Measurements from ENCODE around the gene ZFYVE9. TPM values are rescaled to one million over a fixed set of nuclear protein-coding genes. Genes with fewer than 3 reads are reported as not detected.

The ZFYVE9 gene
- polyA plus RNA-seq, 1 experiment, result 20.7 TPM

- POLR2A ChIA-PET, result no interaction called here
- DNase-seq (ENCODE audit: low read depth, low spot score), result no peak
- H3K27me3 ChIP-seq (ENCODE audit: control insufficient read depth, insufficient read depth, low read length), result peaks cover 5% of the 10 kb centered on the region
- H3K4me3 ChIP-seq (ENCODE audit: low read depth, low read length), result no peak overlapping the region
- H3K9me3 ChIP-seq (ENCODE audit: control insufficient read depth, insufficient read depth, low read length), result no peaks in the 10 kb centered on the region
- H3K27ac ChIP-seq (ENCODE audit: low read depth, low read length), result no peak overlapping the region
- TF ChIP-seq CTCF (IDR thresholded peaks at IDR 0.05; ENCODE audit: low read depth, low read length), result no peak
- CTCF ChIA-PET, result interaction anchor here (1.4 to 3.1 kb wide), 3 partner anchors 12 to 225 kb away, joined by 3 to 15 read pairs (median 4); no protein-coding TSS in a partner anchor
Measured at GRCh38 chr1:52123622-52124021, 18.3 kb upstream of the ZFYVE9 start.

DNA sequence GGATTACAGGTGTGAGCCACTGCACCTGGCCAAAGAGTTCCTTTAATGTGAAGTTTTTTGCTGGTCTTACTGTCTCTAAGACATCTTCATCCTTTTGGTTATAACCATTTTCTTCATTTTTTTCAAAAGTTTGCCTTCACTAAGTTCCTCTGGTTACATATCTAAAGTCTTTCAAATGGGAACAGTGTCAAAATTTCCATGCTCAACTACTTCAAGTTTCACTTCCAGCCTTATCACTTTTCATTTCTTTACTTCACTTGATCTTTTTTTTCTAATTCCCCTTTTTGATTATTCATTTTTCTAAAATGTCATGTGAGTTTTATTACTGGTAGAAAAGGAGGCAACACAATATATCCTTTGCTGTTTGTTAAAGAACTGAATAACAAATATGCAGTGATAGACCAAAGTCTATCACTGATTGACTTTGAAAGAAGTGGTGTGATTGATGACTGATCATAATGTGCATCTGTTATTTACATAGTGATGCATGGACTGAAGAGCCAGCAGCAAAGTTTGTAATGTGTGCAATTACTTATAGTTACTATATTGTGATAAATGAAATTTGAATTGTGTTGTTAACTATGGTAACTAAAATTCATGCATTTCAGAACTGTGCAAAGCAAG, 16.0 kb upstream of the ZFYVE9 start:
- H3K27ac ChIP-seq (ENCODE audit: low read depth, low read length), result no peak overlapping the region
- no peak for TF ChIP-seq CTCF (IDR thresholded peaks at IDR 0.05; ENCODE audit: low read depth, low read length)
- H3K9me3 ChIP-seq (ENCODE audit: control insufficient read depth, insufficient read depth, low read length), result no peaks in the 10 kb centered on the region
- H3K27me3 ChIP-seq (ENCODE audit: control insufficient read depth, insufficient read depth, low read length), result peaks cover 5% of the 10 kb centered on the region
- H3K4me3 ChIP-seq (ENCODE audit: low read depth, low read length), result no peak overlapping the region
- POLR2A ChIA-PET, result no interaction called here
- CTCF ChIA-PET, result interaction anchor here (1.1 to 3.6 kb wide), 6 partner anchors 14 to 561 kb away, joined by 3 to 70 read pairs (median 7); no protein-coding TSS in a partner anchor
- no peak for DNase-seq (ENCODE audit: low read depth, low spot score)

GRCh38 chr1:52127181-52128180, 14.4 kb upstream of the ZFYVE9 start:
- no peaks in the 10 kb centered on the region for H3K9me3 ChIP-seq (ENCODE audit: control insufficient read depth, insufficient read depth, low read length)
- CTCF ChIA-PET, result interaction anchor here (0.5 to 3.6 kb wide), 17 partner anchors 12 to 559 kb away, joined by 3 to 70 read pairs (median 4); no protein-coding TSS in a partner anchor
- peaks cover 4% of the 10 kb centered on the region for H3K27me3 ChIP-seq (ENCODE audit: control insufficient read depth, insufficient read depth, low read length)
- H3K4me3 ChIP-seq (ENCODE audit: low read depth, low read length), result no peak overlapping the region
- H3K27ac ChIP-seq (ENCODE audit: low read depth, low read length), result no peak overlapping the region
- POLR2A ChIA-PET, result no interaction called here
- DNase-seq (ENCODE audit: low read depth, low spot score), result peak; percentile 44
- TF ChIP-seq CTCF (IDR thresholded peaks at IDR 0.05; ENCODE audit: low read depth, low read length), result peak; percentile 82

DNA sequence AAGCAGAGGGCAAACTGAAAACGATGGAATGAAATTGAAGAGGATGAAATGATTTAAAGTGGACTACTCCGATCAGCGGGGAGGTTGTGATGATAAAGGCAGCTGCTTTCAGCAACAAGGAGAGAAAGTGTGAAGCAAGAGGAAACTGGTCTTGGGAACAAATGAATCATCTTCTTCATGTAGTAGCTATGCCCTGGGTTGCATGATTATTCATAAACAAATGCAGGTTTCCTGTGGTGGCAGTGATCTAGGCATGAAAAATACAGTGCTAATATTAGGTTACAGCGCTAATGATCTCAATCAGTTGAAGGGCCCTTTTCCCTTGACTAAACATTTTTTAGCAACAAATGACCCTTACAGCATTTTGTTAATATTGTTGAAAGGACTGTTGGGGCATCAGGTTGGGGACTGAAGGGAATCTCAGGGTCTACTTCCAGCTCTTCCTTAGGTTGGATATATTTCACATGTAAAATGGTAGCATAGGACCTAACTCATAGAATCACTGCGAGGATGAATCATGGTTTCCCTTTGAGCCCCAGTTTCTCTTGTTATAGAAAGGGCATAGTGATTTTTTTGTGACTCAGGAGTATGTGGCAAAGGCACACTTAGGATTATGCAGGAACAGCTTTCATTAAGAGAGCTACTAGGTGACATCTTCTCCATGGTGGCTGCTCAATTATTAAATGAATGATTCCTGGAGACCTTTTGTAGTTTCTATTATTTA, 1.9 kb upstream of the ZFYVE9 start:
- no peaks in the 10 kb centered on the region for H3K27me3 ChIP-seq (ENCODE audit: control insufficient read depth, insufficient read depth, low read length)
- TF ChIP-seq CTCF (IDR thresholded peaks at IDR 0.05; ENCODE audit: low read depth, low read length), result no peak
- no peaks in the 10 kb centered on the region for H3K9me3 ChIP-seq (ENCODE audit: control insufficient read depth, insufficient read depth, low read length)
- CTCF ChIA-PET, result interaction anchor here (0.9 to 2.0 kb wide), 6 partner anchors 11 to 158 kb away, joined by 3 to 9 read pairs (median 4); no protein-coding TSS in a partner anchor
- H3K4me3 ChIP-seq (ENCODE audit: low read depth, low read length), result no peak overlapping the region
- no peak overlapping the region for H3K27ac ChIP-seq (ENCODE audit: low read depth, low read length)
- peak; percentile 43 for DNase-seq (ENCODE audit: low read depth, low spot score)
- POLR2A ChIA-PET, result interaction anchor here (0.6 kb wide), 2 partner anchors 124 to 208 kb away, joined by 3 to 4 read pairs; no protein-coding TSS in a partner anchor

Data from AG04450 (cell line).